Pons (tissue), 1 donor: ENCODE data around the gene TMEM108.

Experiments
- DNase-seq: peaks from one replicate; pipeline ENCODE4 v3.0.0-alpha.2; 2016; ENCODE audit warnings: low spot score

The TMEM108 gene

DNA sequence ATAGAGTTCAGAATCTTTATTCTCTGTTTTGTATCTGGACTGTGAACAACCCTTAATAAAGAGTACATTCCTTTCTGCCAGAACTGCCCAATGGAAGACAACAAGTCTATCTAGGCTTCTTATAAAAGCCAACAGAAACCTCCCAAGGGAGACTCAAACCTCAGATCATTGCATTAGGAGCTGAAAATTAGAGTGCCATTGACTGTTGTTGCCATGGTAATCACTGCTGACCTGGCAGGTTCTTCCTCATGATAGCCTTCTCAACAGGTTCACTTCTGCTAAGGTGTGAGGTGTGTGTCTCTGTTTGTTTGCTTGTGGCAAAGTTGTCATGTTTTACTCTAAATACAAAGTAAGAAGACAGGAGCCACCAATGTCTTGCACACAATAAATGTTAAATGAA, 79.2 kb downstream of the TMEM108 start:
- DNase-seq, result no peak

DNA sequence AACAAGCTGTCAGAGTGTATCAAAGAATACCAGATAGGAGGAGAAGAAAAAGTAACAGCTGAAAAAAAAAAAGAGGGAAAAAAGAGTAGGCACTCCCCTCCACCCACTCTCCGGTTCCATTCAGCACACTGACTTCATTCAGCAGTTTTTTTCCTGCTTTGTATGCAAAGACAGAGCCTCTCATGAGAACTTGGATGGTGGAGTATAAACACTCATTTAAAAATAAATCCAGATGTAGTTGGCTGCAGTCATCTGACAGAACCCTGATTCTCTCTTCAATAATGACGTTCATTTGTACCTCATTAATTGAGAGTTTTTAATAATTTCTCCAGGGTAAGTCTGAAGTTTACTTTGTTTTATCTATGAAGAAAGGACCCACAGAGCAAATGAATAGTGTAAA, 81.0 kb downstream of the TMEM108 start:
- peak; percentile 78 for DNase-seq

DNA sequence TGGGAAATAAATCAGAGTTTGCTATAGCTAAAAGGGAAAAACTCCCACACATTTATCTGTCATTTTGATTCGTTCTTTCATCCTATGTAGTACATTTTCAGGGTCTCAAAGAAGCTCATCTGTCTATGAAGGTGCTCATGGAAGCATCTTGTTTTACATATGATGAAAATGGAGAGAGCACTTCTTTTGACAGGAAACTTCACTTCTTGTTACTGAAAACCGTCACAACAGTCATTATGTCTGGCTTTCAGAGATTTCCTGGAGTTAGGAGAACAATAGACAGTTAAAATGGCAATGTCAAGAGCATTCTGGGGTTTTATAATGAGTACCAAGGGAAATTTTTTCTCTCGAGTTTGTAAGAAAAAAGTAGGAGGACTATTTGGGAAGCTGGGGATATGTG, 83.3 kb downstream of the TMEM108 start:
- no peak for DNase-seq

DNA sequence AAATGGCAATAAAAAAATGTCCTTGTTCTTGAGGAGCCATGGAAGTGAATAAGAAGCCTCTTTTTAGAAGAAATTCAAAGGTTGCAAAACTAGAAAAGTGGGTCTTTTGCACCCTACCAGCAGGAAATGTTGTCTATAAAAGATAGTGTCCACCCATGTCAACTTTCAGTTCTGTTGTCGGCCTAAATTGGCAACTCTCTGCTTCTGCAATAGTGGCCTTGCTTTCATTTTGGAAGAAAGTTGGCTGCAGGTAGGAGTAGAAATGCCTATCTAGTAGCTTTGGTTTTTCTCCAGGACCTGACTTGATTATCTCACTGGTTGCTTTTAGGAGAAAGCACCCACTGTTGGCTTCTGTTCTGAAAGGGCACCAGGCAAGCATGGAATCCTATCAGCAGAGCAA, 85.4 kb downstream of the TMEM108 start:
- no peak for DNase-seq

DNA sequence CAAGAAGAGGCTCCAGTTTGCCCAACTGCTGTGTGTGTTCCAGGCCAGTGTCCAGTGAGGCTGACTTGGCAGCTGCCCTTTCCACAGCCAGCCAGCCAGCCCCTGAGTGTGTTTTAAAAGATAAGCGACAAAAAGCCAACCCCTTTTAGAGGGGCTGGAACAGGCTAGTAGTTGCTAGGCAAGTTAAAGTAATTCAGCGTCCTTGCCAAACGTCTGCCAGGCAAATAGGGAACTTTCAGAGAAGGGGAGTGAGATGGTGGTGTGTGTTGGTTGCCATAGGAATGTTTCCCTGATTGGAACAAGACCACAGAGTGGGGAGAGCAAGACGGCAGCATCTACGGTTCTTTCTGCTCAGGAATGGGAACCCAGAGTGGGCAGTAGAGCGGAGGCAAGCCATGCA, 86.3 kb downstream of the TMEM108 start:
- DNase-seq, result peak; percentile 69

DNA sequence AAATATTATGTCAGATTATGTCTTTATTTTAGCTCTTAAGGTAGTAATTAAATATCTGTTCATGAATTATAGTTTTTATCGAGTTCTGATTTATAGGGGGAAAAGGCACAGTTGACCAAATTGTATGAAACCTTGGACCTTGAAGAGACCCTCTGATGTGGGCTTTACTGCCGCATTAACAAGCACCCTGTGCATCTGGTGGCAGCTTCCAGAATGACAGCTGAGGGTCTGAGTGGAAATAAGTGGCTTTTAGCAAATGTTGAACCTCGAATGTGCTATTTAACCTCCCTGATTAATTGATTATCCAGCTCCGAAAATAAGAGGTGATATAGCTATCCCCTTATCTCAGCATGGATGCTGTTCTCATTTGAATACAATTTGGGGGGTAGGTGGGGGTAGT, 87.0 kb downstream of the TMEM108 start:
- DNase-seq, result no peak

DNA sequence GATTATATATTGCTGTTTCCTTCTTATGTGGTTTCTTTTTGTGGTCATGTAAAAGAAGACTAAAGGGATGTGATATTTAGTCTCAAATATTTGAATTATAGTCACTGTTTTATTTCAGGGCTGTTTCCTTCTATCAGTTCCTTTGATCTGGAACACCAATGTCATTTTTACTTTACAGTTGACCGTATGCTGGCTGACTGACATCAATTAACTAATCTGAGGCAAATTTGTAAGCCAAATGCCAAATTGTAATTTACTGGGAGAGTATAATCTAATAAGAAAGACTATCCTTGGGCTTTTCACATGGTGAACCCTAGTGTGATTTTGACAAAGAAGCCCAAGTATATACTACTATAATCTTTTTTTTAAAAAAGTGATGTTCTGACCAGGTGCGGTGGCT, 87.6 kb downstream of the TMEM108 start:
- no peak for DNase-seq

DNA sequence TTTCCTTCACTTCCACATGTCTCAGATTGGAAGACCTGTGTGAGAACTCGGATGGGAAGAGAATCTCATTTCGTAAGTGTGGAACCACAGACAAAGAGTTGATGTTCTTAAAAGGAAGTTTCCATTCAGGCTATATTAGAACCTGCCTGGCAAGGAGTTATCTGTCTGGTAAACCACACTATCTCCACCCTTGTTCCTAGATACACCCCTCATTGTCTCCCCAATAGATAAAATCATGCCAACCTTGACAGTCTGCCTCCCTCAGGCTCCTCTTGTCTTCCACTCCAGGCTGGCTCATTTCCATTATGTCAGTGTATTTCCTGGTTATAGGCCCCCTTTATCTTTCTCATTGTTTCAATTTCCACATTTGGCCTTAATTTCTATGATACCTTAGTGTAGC, 89.2 kb downstream of the TMEM108 start:
- no peak for DNase-seq

DNA sequence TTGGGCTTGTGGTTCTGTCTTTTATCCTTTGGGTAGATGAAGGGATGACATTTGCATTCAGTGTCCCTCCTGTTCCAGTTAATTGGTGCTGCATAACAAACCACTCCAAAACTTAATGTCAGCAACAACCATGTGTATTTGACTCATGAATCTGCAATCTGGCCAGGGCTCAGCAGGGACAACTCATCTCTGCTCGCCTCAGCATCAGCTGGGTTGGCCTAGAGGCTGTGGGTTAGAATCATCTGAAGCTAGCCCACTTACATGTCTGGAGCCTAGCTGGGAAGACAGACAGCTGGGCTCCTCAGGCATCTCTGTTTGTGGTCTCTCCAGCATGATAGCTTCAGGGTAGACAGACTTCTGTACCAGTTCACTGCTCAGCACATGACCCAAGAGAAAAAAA, 92.0 kb downstream of the TMEM108 start:
- no peak for DNase-seq

DNA sequence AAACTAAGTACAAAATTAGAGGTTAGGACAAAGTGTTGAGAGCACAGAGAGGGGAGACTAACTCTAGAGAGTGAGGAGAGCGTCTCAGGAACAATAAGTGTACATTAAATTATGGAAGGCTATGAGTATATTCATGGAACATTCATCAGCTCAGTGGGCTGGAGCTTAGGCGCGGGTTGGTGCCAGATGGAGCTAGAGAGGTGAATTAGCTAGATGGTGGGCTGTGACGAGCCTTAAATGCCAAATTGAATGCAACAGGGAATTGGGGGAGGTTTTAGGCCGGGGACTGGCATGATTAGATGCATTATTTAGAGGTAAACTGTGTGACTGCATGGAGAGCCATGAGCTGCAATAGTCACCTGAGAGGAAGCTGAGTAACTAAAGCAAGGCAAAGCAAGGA, 97.1 kb downstream of the TMEM108 start:
- no peak for DNase-seq

DNA sequence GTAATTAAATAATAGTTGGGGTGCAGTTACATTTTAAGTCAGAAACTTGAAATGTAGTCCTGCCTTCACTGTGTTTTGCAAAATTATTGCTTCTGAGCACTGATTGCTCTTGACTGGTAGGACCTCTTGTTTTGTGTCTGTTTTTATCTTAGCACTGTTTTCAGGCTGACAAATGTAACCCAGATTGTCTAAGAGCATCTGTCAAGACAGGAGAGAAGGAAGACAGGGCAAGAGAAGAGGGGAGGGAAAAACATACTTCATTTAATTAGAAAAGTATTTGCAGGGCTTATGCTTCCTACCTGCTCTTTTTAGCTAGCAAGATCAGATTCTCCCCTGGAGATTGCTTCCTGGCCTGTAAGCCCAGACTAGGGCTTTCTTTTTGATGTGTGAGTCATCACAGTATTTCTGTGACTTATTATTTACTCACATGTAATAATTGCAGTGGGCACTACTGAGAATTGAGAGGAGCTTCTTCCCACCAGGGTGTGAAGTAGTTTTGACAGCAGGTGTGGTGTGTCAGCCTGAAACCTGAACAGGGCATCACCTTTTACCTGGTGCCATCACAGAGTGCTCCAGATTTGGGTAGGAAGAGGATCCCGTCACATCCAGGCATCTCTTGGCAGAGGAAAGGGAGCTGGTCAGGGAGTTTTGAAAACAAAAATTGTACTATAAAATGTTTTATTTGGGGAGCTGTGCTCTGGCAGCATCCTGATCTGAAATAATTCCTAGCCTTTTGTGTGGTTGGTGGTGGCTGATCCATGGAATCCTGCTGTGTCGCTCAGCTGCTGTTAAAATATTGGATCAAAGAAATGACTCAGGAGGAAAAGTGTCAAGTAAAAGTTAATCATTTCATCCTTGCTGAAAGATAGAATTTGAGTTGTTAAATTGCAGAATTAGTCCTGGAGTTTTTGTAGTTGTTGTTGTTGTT, 98.2 kb downstream of the TMEM108 start:
- no peak for DNase-seq

DNA sequence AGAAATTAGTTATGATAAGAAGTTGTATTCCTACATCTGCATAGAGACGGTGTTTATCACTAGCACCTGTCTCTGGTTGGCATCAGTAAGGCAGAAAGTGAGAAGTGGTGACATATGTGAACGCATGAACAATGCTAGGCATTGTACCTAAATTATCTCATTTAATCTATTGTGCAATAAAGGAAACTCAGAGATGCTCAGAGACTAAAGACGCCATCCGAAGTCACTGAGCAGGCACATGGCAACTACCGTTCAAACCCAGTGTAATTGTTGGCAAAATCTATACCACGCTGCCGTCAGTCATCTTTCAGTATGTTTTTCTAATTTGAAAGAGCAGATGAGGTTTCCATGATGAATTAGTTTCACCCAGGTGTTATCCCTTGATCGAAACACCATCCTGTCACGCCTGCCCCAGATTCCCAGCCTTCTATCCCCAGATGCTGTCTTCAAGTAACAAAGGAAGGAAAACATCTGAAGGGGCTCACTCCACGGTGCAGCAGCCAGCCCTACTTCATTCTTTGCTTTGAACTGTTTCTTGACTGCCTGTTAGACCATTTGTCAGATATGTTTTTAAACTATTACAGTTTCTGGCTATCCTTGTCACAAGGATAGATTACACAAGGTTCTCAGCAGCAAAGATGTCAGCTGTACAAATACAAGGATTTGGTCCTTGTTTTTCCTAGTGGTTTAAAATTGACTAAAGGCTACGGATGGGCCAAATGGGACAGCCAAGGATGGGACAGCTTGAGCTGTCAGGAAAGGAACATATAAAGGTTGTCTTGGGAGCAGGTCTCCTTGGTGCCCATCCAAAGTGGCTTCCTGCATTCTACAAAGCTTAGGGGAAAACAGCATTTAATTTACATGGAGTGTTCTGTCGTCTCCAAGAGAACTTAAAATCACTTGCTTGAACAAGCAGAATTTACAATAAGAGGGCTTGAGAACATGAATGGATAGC, 99.1 kb downstream of the TMEM108 start:
- no peak for DNase-seq

DNA sequence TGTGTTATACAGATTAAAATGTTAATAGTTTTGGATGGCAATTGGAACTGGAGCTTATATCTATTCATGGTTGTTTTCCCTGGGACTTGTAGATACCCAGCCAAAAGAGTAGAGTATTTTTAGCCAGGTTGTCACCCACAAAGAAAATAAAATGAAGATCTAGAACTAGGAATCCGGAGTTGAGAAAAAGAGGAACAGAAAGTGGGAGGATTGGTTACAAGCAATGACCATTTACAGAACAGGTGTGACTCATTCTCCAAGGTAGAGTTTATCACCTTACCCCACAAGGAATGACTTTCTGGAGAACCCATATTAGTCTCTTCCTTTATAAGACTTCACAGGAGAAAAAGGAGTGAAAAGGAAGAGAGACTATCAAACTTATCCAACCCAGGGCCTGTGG, 99.8 kb downstream of the TMEM108 start:
- DNase-seq, result no peak

DNA sequence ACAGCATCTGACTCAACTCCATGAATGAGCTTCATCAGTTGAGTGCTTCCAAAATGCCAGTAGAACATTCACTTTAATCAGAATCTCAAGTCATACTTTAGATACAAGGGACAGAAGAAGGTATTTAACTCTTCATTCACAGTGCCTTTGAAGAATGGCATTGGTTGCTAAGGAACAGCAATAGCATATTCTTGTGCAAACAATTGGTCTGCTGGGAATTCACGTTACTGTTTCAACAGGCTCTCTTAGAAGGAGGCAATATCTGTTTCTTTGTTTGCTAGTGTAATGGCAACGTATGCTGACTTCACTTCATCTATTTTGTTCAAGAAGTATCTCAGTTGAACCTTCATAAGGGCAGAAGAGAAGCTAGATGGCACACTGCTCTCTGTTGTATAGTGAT, 113.9 kb downstream of the TMEM108 start:
- DNase-seq, result no peak

DNA sequence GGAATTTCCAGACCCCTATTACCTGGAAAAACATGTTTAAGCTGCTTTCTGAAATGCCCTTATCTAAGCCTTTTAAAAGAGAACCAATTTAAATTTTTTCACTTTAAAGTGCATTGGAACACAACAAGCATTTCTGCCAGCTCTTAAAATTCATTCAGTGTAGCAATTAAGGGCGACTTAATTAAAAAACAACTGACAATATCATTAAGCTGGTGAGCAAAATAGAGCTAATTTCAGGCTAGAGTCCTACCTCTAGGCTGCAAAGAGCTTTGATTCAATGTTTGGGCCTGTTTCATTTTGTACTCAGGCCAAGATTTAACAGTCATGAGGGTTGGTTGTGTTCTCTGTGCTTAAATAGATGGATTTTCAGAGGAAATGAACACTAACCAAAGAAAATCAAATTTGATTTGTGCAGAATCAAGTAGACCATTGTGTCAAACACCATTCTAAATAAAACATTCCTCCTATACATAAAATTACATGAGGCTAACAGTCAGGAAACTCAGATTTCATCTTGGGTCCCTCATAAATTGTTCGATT, 114.6 kb downstream of the TMEM108 start:
- peak; percentile 35 for DNase-seq

DNA sequence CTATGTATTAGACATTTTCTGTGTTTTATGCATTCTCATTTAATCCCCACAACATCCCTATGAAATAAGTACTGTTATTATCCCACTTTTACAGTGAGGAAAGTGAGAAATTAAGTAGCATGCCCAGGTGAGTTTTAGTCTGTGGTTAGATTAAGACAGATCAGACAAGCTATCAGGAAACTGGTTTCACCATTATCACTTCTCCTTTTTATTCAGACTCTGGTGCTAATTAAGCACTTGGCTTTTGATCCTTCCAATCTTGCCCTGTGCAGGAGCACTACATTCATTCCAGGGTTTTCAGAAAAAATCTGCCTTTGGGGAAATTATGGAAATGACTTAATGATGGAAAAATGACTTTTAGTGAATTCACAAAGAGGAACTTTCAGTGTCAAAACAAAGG, 115.2 kb downstream of the TMEM108 start:
- DNase-seq, result no peak

DNA sequence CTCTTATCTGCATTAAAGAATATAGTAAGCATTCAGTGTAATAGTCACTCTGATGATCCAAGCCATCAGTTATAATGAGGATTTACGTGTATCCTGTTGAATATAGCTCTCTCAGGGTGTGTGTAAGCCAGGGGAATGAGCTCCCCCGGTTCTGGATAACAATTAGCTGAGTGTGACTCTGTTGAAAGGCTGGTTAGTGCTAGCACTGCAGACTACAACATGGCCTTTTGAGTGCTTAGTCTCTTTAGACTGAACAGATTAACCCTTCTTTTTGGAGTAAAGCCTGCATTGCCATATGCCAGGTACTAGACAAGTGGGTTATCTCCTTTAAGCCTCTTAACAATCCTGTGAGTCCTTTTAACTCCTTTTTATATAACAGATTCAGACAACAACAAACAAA, 119.5 kb downstream of the TMEM108 start:
- no peak for DNase-seq

DNA sequence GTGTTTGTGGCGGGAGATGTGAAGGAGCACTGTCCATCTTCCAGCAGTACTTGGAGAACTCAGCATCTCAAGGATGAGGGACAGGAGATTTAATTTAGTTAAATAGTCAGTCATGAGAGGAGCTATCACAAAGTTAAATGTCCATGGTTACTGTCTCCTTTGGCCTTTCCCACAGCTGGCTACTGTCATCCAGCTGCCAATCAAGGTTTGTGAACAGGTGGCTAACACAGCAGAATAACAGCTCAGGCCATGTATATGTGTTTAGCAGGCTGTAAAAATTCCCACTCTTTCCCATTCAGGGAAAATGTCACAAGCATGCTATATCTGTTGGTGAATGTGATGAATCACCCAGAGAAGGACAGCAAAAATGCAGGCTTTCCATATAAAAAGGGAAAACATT, 120.5 kb downstream of the TMEM108 start:
- DNase-seq, result no peak

DNA sequence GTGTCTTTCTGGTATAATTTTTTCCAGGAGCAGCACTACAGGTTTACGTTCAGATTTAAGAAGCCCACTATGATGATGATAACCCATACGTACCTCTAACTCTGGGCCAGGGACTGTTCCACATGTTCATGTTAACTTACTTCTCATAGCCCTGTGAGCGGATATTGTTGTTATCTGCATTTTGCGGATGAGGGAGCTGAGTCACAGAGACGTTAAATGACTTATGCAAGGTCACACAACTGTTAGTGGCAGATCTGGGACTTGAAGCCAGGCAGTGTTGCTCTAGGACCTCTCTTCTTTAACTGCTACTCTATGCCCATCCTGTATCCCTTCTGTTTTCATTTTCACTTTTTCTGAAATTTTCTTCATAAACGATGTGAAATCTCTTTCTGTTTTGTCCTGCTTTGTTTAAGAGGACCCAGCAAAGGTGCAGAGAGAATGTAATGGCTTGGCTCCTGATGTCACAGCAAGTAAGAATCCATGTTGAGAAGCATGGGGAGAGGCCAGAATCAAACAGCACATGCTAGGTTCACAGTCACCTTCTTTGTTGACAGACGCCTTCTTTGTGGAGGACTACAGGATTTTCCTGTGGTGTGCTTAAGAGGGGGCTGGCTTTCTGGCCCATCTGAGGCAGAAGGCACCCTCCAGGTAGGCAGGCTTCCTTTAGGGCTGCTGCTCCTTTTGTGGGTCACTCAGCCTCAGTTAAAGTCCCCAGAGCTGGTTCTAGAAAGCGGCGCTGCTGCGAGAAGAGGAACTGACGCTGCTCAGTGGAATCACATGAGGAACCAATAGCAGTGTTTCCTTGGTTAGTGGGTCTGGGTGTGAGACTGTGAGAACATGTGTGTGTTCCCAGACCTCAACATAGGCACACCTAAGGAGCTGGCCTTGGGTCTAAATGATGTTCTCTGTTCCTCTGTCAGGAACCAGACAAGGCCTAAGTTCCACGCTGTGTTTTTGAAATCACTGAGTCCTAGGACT, 121.6 kb downstream of the TMEM108 start:
- DNase-seq, result no peak

DNA sequence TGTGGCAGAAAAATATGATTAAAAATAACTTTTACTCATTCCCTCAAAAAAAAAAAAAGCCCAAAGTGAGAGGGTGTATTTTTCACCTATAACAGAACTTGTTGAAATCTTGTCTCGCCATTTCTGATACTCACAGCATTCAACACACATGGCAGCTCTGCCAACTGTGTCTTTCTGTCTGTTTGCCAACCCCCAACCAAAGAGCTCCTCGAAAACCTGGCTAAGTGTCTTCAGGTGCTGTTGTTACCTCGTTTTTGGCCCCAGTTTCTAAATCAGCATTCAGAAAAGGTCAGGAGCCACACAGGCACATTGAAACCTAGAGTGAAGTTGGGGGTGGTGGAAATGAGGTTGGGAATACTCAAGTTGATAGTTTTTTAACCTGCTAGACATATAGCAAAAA, 123.5 kb downstream of the TMEM108 start:
- DNase-seq, result no peak

DNA sequence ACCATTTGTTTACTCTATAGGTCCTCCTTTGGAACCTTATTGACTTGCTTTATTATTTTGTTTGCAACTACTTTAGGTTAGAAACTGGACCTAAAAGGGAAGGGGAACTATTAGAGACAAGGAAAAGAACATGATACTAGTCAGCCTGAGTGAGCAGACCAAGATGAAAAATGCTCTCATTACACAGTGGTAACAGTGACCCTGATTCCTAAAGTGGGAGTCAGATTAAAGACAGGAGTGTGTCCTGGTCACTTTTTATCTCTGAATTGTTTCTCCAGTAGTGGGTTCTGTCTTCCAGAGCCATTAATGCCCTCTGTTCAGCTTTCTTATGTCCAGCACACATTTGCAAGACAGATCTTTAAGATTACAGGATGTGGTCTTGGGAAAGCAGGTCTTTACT, 124.1 kb downstream of the TMEM108 start:
- DNase-seq, result no peak
